ENCODE data around the gene RALGAPA2. TPM values are rescaled to one million over a fixed set of nuclear protein-coding genes. Genes with fewer than 3 reads are reported as not detected.
A peak's percentile ranks its signal among the peaks of the same experiment; 100 is the strongest.

The RALGAPA2 gene
- total and polyA plus RNA-seq, 2 experiments from 2014 or later, result 13.1 to 43.4 TPM

- Mint-ChIP-seq H3K4me1 (peaks cover 17% of the 10 kb centered on the region), H3K36me3 (ENCODE audit: low read depth) (no peaks in the 10 kb centered on the region), H3K9me3 (no peaks in the 10 kb centered on the region; the same call in 2 of the 3 replicates), H3K4me3 (peak overlapping the region; percentile 75), H3K27ac (no peak overlapping the region), H3K27me3 (ENCODE audit: insufficient read depth, low read depth, poor library complexity) (peaks cover 3% of the 10 kb centered on the region)
- Histone ChIP-seq H3K36me3 (ENCODE audit: insufficient read depth) (no peaks in the 10 kb centered on the region), H4K20me1 (replicated peaks; ENCODE audit: insufficient read depth) (peaks cover 11% of the 10 kb centered on the region; the same call in 1 of the 2 replicates), H3K27me3 (ENCODE audit: insufficient read depth) (no peaks in the 10 kb centered on the region), H3K27ac (ENCODE audit: low read depth) (no peak overlapping the region), H3F3A (replicated peaks; ENCODE audit: low read depth) (no peaks in the 10 kb centered on the region), H2AFZ (0 out of 2 replicates have a peak overlapping the region, but pooled peaks have one; percentile 83), H3K79me2 (replicated peaks; ENCODE audit: insufficient read depth) (peaks cover 54% of the 10 kb centered on the region), H3K4me3 (peak overlapping the region; percentile 76), H3K9me2 (ENCODE audit: insufficient read depth) (no peaks in the 10 kb centered on the region), H3K4me1 (ENCODE audit: insufficient read depth) (peaks cover 9% of the 10 kb centered on the region), H3K4me2 (peak overlapping the region; percentile 89)
- no peak for ATAC-seq
- DNase-seq (ENCODE audit: low spot score), result peak; percentile 16
- TF ChIP-seq CTCF (conservative IDR thresholded peaks at IDR 0.05; ENCODE audit: low read depth in 2 of 2) (peak in 1 of 2 experiments; percentile 14; a peak in 1 of 4 replicates), NANOG (IDR thresholded peaks at IDR 0.05; ENCODE audit: borderline replicate concordance) (no peak)
Observed at GRCh38 chr20:20711413-20711812, 1.0 kb downstream of the RALGAPA2 start.

GRCh38 chr20:20710443-20711315 is 1.8 kb downstream of the RALGAPA2 start:
- peaks cover 11% of the 10 kb centered on the region; the same call in 1 of the 2 replicates for H4K20me1 ChIP-seq (replicated peaks; ENCODE audit: insufficient read depth)
- peaks cover 17% of the 10 kb centered on the region for H3K4me1 Mint-ChIP-seq
- no peaks in the 10 kb centered on the region for H3K9me2 ChIP-seq (ENCODE audit: insufficient read depth)
- peaks cover 9% of the 10 kb centered on the region for H3K4me1 ChIP-seq (ENCODE audit: insufficient read depth)
- peaks cover 62% of the 10 kb centered on the region for H3K79me2 ChIP-seq (replicated peaks; ENCODE audit: insufficient read depth)
- H3F3A ChIP-seq (replicated peaks; ENCODE audit: low read depth), result no peaks in the 10 kb centered on the region
- no peak overlapping the region for H3K27ac Mint-ChIP-seq
- no peaks in the 10 kb centered on the region; the same call in 2 of the 3 replicates for H3K9me3 Mint-ChIP-seq
- H3K36me3 Mint-ChIP-seq (ENCODE audit: low read depth), result no peaks in the 10 kb centered on the region
- H3K4me3 Mint-ChIP-seq, result peak overlapping the region; percentile 75; the same call in 2 of the 3 replicates
- no peak overlapping the region for H3K27ac ChIP-seq (ENCODE audit: low read depth)
- peaks cover 3% of the 10 kb centered on the region for H3K27me3 Mint-ChIP-seq (ENCODE audit: insufficient read depth, low read depth, poor library complexity)
- DNase-seq (ENCODE audit: low spot score) (no peak), ATAC-seq (no peak)
- no peaks in the 10 kb centered on the region for H3K27me3 ChIP-seq (ENCODE audit: insufficient read depth)
- peak overlapping the region; percentile 76 for H3K4me3 ChIP-seq
- peak overlapping the region; percentile 89 for H3K4me2 ChIP-seq
- H2AFZ ChIP-seq, result no peak overlapping the region
- no peaks in the 10 kb centered on the region for H3K36me3 ChIP-seq (ENCODE audit: insufficient read depth)
- TF ChIP-seq JUNB (IDR thresholded peaks at IDR 0.05; ENCODE audit: unreplicated experiment) (no peak), ZNF462 (CRISPR knock-in tag; IDR thresholded peaks at IDR 0.05) (no peak), EZH2phosphoT487 (IDR thresholded peaks at IDR 0.05; ENCODE audit: unreplicated experiment) (no peak), ZNF331 (CRISPR knock-in tag; IDR thresholded peaks at IDR 0.05; ENCODE audit: low read depth) (no peak)
- TF ChIP-seq, protein P1, sequence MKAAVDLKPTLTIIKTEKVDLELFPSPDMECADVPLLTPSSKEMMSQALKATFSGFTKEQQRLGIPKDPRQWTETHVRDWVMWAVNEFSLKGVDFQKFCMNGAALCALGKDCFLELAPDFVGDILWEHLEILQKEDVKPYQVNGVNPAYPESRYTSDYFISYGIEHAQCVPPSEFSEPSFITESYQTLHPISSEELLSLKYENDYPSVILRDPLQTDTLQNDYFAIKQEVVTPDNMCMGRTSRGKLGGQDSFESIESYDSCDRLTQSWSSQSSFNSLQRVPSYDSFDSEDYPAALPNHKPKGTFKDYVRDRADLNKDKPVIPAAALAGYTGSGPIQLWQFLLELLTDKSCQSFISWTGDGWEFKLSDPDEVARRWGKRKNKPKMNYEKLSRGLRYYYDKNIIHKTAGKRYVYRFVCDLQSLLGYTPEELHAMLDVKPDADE (IDR thresholded peaks at IDR 0.05), result no peak
